ENCODE data around the gene LMNTD1.
"Not testable (repeated sequence)": the region's sequence is repeated elsewhere in the genome, so short reads cannot be mapped to it uniquely, and the experiment has no call there.

LMNTD1 gene

GRCh38 chr12:25553098-25553497 is at the start of gene LMNTD1:
Gene LMNTD1, minus strand, starts transcription at chr12:25553283. Its CDS starts 324 bp downstream, at chr12:25552959.
- H3K27me3 Mint-ChIP-seq (ENCODE audit: low read depth, poor library complexity), result no peaks in the 10 kb centered on the region
- no peaks in the 10 kb centered on the region for H3K9me3 Mint-ChIP-seq
- no peak within 1 kb of the TSS for H3K4me3 Mint-ChIP-seq
- no peak within 1 kb of the TSS for H3K27ac Mint-ChIP-seq
- no peaks in the 10 kb centered on the region for H3K4me1 Mint-ChIP-seq
- DNase-seq, result no peak
- no peaks in the 10 kb centered on the region for H3K36me3 Mint-ChIP-seq (ENCODE audit: low read depth)
- no peak for TF ChIP-seq CTCF (IDR thresholded peaks at IDR 0.05)

DNA sequence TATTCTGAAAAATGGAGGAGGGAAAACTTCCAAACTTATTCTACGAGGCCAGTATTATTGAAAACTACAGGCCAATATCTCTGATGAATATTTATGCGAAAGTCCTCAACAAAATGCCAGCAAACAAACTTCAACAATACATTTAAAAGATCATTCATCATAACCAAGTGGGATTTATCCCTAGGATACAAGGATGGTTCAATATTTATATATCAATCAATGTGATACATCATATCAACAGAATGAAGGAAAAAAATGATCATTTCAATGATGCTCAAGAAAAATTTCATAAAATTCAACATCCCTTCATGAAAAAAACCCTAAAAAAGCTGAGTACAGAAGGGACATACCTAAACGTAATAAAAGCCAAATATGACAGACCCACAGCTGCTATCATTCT is 45.9 kb upstream of the LMNTD1 start:
- peaks cover 5% of the 10 kb centered on the region for H3K4me1 Mint-ChIP-seq
- H3K4me3 Mint-ChIP-seq, result no peak overlapping the region
- no peaks in the 10 kb centered on the region for H3K27me3 Mint-ChIP-seq (ENCODE audit: low read depth, poor library complexity)
- H3K9me3 Mint-ChIP-seq, result peaks cover 36% of the 10 kb centered on the region
- peaks cover 8% of the 10 kb centered on the region for H3K36me3 Mint-ChIP-seq (ENCODE audit: low read depth)
- TF ChIP-seq CTCF (IDR thresholded peaks at IDR 0.05), result no peak
- no peak overlapping the region for H3K27ac Mint-ChIP-seq
- DNase-seq, result no peak

DNA sequence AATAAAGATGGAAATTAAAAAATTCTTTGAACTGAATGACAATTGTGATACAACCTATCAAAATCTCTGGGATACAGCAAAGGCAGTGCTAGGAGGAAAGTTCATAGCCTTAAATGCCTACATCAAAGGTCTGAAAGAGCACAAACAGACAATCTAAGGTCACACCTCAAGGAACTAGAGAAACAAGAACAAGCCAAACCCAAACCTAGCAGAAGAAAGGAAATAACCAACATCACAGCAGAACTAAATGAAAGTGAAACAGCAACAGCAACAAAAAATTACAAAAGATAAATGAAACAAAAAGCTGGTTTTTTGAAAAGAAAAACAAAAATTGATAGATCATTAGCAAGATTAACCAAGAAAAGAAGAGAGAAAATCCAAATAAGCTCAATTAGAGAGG is 42.4 kb upstream of the LMNTD1 start:
- not testable (repeated sequence) for H3K27me3 Mint-ChIP-seq (ENCODE audit: low read depth, poor library complexity); H3K27ac Mint-ChIP-seq; H3K4me3 Mint-ChIP-seq; DNase-seq; H3K36me3 Mint-ChIP-seq (ENCODE audit: low read depth); H3K4me1 Mint-ChIP-seq
- peaks cover 50% of the 10 kb centered on the region for H3K9me3 Mint-ChIP-seq

DNA sequence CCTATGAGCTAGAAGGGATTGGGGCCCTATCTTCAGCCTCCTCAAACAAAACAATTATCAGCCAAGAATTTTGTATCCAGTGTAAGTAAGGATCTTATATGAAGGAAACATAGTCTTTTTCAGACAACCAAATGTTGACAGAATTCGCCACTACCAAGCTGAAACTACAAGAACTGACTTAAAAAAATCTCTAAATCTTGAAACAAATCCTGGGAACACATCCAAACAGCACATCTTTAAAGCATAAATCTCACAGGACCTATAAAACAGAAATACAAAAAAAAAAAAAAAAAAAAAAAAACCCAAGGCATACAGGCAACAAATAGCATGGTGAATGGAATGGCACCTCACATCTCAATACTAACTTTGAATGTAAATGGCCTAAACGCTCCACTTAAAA is 41.3 kb upstream of the LMNTD1 start:
- H3K4me3 Mint-ChIP-seq, result no peak overlapping the region
- peaks cover 8% of the 10 kb centered on the region for H3K36me3 Mint-ChIP-seq (ENCODE audit: low read depth)
- TF ChIP-seq CTCF (IDR thresholded peaks at IDR 0.05), result no peak
- no peak overlapping the region for H3K27ac Mint-ChIP-seq
- no peak for DNase-seq
- peaks cover 39% of the 10 kb centered on the region for H3K9me3 Mint-ChIP-seq
- no peaks in the 10 kb centered on the region for H3K27me3 Mint-ChIP-seq (ENCODE audit: low read depth, poor library complexity)
- peaks cover 8% of the 10 kb centered on the region for H3K4me1 Mint-ChIP-seq

GRCh38 chr12:25592725-25593495 is 39.8 kb upstream of the LMNTD1 start:
- Mint-ChIP-seq H3K27me3 (ENCODE audit: low read depth, poor library complexity) (no peaks in the 10 kb centered on the region), H3K36me3 (ENCODE audit: low read depth) (no peaks in the 10 kb centered on the region), H3K4me3 (no peak overlapping the region), H3K9me3 (peaks cover 24% of the 10 kb centered on the region), H3K27ac (no peak overlapping the region), H3K4me1 (peaks cover 8% of the 10 kb centered on the region)
- no peak for DNase-seq
- no peak for TF ChIP-seq CTCF (IDR thresholded peaks at IDR 0.05)

DNA sequence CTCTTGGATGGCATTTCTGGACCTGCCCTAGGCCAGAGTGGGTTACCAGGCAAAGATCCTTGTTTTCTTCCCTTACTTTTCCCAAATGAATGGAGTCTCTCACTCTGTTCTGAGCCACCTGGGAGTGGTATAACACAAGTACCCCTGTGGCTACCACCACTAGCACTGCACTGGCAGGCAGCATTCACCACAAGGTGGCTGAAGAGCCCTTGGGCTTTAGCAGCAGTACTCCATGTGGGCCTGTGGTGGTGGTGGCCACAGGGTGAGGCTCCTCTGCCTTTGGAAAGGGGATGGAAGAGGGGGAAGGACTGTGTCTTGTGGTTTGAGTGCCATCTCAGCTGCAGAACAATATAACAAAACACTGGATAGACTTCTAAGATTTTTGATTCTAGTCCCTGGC is 38.1 kb upstream of the LMNTD1 start:
- Mint-ChIP-seq H3K27ac (no peak overlapping the region), H3K4me3 (no peak overlapping the region), H3K9me3 (peaks cover 23% of the 10 kb centered on the region), H3K36me3 (ENCODE audit: low read depth) (no peaks in the 10 kb centered on the region), H3K27me3 (ENCODE audit: low read depth, poor library complexity) (no peaks in the 10 kb centered on the region), H3K4me1 (peaks cover 8% of the 10 kb centered on the region)
- DNase-seq, result no peak
- TF ChIP-seq CTCF (IDR thresholded peaks at IDR 0.05), result no peak

Data from nephron progenitor cell (in vitro differentiated cells).